ENCODE data around the gene KCNH2. TPM values are rescaled to one million over a fixed set of nuclear protein-coding genes. Genes with fewer than 3 reads are reported as not detected.

Gene KCNH2
- total RNA-seq, 1 donor from 2014 or later: 1.9 TPM

DNA sequence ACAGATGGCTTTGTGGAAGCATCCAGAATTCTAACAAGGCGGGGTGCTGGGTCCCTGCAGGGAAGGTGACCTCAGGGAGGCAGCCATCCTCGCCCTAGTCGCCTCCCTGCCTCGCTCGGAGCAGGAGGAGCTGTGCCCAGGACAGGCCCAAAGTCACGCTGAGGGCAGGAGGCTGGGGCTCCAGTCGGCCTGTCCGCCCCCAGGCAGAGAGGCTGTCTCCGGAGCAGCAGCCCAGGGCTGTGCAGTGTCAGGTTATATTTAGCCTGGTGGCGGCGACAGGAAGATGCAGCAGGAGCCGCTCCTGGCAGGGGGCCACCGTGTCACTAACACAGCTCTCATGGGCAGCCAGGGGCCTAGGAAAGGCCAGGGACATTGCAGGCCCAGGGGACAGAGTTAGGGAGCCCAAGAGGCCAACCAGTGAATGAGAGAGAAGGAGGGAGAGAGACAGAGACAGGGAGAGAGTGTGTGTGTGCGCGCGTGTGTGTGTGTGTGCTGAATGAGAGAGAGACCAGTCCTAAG lies 13.5 kb downstream of the KCNH2 start:
- DNase-seq (ENCODE audit: low read depth): no peak
- no peak overlapping the region for H3K4me3 ChIP-seq (ENCODE audit: low read depth, low read length)
- TF ChIP-seq, protein P1, sequence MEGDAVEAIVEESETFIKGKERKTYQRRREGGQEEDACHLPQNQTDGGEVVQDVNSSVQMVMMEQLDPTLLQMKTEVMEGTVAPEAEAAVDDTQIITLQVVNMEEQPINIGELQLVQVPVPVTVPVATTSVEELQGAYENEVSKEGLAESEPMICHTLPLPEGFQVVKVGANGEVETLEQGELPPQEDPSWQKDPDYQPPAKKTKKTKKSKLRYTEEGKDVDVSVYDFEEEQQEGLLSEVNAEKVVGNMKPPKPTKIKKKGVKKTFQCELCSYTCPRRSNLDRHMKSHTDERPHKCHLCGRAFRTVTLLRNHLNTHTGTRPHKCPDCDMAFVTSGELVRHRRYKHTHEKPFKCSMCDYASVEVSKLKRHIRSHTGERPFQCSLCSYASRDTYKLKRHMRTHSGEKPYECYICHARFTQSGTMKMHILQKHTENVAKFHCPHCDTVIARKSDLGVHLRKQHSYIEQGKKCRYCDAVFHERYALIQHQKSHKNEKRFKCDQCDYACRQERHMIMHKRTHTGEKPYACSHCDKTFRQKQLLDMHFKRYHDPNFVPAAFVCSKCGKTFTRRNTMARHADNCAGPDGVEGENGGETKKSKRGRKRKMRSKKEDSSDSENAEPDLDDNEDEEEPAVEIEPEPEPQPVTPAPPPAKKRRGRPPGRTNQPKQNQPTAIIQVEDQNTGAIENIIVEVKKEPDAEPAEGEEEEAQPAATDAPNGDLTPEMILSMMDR (conservative IDR thresholded peaks at IDR 0.05; ENCODE audit: low read depth, low read length): no peak

DNA sequence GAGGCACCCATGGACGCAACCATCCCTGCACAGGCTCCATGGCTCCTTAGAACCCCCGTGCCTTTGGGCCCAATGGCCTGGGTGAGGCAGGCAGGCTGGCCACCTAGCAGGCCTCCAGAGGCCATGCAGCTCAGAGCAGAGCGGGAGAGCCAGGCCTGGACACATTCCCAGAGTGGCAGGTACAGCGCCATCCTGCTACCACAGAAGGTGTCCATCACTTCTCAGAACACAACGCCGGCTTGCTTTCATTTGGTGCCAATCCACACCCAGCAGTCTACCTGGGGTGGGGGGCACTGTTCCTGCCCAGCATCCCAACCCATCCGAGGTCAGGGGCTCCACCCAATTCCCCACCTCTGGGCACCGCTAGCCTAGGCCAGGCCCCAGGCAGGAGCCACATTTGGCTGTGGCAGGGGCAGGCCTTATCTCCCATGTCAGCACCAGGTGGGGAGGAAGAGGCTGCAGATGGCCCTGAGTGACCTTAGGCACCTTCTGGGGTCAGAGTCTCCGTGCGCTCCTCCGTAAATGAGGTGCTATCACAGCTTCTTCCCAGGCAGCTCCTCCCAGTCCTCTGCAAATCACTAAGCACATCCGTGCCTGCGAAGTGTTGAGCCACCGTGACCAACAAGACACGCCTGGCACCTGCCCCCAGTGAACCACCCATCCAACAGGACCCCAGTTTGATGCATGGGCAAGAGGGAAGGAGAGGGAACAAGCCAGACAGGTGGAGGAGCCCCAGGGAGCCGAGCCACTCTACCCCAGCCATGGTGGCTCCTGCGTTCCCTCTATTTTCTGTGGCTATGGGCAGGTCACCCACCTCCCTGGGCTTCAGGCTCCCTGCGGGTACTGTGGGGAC lies 14.2 kb downstream of the KCNH2 start:
- H3K4me3 ChIP-seq (ENCODE audit: low read depth, low read length): no peak overlapping the region
- DNase-seq (ENCODE audit: low read depth): no peak
- TF ChIP-seq, protein P1 (conservative IDR thresholded peaks at IDR 0.05; ENCODE audit: low read depth, low read length): no peak

DNA sequence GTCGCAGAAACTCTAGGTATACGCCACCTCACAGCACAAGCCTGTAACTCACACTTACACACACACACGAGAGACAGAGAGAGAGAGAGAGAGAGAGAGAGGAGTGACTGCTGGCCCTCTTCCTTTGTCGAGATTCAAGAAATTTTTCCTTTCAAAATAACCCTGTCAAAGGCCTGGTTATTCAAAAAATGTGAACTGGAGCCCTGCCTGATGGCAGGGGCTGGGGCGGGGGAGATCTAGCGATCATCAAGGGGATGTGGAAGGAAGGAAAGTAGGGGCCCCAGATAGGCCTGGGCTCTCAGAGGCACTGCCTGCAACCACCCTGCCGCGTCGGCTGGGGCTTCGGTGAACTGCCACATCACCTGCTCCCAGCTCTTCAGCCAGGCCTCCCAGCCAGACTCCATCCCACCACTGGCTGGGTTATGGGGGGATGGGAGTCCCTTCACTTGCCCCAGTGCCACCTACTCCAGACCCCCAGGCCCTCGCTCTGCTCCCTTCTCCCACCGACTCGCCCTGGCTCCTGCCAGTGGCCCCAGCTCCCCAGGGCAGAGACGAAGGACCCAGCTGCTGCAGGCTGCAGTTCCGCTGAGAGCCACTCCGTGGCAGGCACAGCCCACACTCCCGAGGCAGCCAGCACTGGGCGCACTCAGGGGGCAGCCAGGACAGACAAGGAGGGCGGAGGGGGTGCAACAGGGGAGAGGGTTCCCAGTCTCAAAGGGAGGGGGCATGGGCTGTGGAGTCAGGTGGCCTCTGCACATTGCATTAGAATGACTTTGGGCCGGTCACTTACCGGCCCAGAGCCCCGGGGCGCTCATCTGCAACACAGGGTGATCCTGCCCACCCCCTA lies 15.3 kb downstream of the KCNH2 start:
- H3K4me3 ChIP-seq (ENCODE audit: low read depth, low read length): no peak overlapping the region
- TF ChIP-seq, protein P1 (conservative IDR thresholded peaks at IDR 0.05; ENCODE audit: low read depth, low read length): peak; percentile 87
- no peak for DNase-seq (ENCODE audit: low read depth)

DNA sequence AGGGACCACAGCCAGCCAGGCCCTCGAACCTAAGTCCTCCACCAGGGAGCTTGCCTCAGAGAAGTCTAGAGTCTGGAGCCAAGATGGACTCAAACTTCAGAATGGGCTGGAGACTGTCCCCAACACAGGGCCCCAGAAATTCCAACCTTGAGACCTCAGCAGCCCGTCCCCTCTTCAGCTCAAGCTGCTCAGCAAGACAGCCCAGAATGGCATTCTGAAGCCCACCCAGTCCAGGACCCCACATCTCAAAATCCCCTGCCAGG lies 15.9 kb downstream of the KCNH2 start:
- DNase-seq (ENCODE audit: low read depth): no peak
- no peak overlapping the region for H3K4me3 ChIP-seq (ENCODE audit: low read depth, low read length)
- TF ChIP-seq, protein P1 (conservative IDR thresholded peaks at IDR 0.05; ENCODE audit: low read depth, low read length): no peak

DNA sequence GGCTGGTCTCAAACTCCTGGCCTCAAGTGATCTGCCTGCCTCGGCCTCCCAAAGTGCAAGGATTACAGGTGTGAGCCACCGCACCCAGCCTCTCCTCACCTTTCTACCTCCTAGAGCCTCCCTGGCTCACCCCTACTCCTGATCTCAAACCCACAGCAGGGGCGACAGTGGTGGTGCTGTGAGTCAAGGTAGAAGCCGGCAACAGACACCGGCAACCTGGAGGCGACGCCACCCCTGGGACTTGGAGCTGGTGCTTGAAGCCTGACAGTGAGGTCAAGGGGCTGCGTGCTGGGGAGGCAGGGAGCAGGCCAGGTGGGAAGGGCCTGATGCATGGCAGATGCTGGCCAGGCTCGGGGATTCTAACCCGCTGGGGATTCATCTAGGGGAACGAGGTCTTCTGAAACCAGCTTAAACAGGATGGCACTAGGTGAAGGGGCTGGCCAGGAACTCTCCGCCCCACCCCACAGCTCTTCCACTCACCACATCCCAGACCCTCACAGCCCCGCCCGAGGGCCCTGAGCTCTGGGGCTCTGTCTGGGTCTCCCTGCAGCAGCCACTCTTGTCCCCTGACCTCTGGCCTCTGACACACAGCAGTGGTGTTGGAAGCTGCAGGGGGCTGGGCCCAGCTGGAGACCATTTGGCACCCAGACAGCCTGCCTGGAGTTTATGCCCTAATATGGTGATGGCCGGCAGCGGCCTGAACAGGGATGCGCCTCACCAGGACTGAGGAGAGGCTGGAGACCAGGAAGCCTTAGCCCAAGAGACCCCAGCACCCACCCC lies 16.4 kb downstream of the KCNH2 start:
- TF ChIP-seq, protein P1 (conservative IDR thresholded peaks at IDR 0.05; ENCODE audit: low read depth, low read length): no peak
- no peak overlapping the region for H3K4me3 ChIP-seq (ENCODE audit: low read depth, low read length)
- no peak for DNase-seq (ENCODE audit: low read depth)

DNA sequence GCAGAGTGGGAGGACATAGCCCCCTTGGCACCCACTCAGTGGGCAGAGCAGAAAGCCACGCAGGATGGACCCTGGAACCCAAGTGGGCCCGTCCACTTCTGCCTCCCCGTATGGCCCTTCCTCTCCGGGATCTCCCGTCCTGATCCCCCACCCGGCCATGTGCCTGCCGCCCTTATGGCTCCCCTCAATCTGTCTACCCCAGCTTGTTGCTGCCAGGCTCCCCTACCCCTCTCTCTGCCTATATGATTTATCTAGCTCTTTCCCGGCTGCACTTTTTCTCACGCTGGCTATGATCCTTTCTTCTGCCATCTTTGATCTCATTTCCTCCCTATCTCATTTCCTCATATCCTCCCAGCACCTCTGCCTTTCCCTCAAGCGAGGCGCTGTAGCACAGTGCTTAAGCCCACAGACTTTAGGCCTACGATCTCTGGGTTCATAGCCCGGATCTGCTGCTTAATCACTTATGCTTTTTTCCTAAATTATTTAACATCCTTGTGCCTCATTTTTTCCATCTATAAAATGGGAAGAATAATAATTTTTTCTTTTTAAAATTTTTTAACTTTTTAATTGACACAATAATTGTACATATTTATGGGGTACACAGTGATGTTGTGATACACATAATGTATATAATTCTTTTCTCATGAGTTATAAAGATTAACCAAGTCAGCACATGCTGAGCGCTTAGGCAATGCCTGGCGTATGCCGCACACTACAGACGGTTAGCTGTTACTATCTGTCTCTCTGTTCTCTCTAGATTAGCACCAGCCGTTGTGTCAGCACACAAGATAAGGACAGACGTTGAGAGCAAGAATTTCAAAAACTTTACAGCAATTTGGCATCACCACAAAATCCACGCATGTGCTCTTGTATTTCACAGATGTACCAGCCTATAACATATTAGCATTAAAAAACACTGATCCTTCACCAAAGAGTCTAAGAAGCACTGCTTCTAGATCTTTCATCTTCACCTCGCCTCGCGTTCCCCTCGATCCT lies 18.1 kb downstream of the KCNH2 start:
- DNase-seq (ENCODE audit: low read depth): no peak
- H3K4me3 ChIP-seq (ENCODE audit: low read depth, low read length): no peak overlapping the region
- TF ChIP-seq, protein P1 (conservative IDR thresholded peaks at IDR 0.05; ENCODE audit: low read depth, low read length): no peak
